SK-N-SH treated with all-trans-retinoic acid at 6 μM for 48 hours (cell line): ENCODE results near the gene SLC22A14.
"Not testable (repeated sequence)": the region's sequence is repeated elsewhere in the genome, so short reads cannot be mapped to it uniquely, and the experiment has no call there.

Experiments used
- ARNTL ChIP-seq: fragments of 450-650 bp; formaldehyde crosslinking; IDR thresholded peaks from 2 replicates; pipeline ENCODE4 v1.5.0; 2020; ENCODE audit warnings: low read depth, mild to moderate bottlenecking, moderate library complexity, borderline replicate concordance
- CSDC2 ChIP-seq: fragments of 250-450 bp; sonication (Bioruptor Pico); IDR thresholded peaks from 2 replicates; pipeline ENCODE4 v1.5.0; 2020; ENCODE audit warnings: mild to moderate bottlenecking, moderate library complexity
- ESRRG ChIP-seq: fragments of 250-450 bp; sonication (Bioruptor Pico); IDR thresholded peaks from 2 replicates; pipeline ENCODE4 v1.6.1; 2021; ENCODE audit warnings: mild to moderate bottlenecking
- OSR1 ChIP-seq: fragments of 250-450 bp; sonication (Bioruptor Pico); IDR thresholded peaks from 2 replicates; pipeline ENCODE4 v1.8.0; 2022; ENCODE audit warnings: moderate library complexity, mild to moderate bottlenecking, inconsistent platforms
- SNAI2 ChIP-seq: fragments of 250-450 bp; sonication (Bioruptor Pico); IDR thresholded peaks from 2 replicates; pipeline ENCODE4 v1.5.0; 2020; ENCODE audit warnings: mild to moderate bottlenecking, moderate library complexity
- TCF4 ChIP-seq: fragments of 250-450 bp; sonication (Bioruptor Pico); IDR thresholded peaks from 2 replicates; pipeline ENCODE4 v1.8.0; 2021; ENCODE audit warnings: mild to moderate bottlenecking, moderate library complexity, borderline replicate concordance
- ZFP3 ChIP-seq: fragments of 250-450 bp; sonication (Bioruptor Pico); IDR thresholded peaks from 2 replicates; pipeline ENCODE4 v1.5.0; 2020; ENCODE audit warnings: mild to moderate bottlenecking, moderate library complexity
- TF ChIP-seq, protein P1 (sequence below): fragments of 250-450 bp; sonication (Bioruptor Pico); IDR thresholded peaks from 2 replicates; pipeline ENCODE4 v1.5.1; 2021; ENCODE audit warnings: mild to moderate bottlenecking, moderate library complexity
- TF ChIP-seq, protein P2 (sequence below): fragments of 250-450 bp; sonication (Bioruptor Pico); IDR thresholded peaks from 2 replicates; pipeline ENCODE4 v1.8.0; 2020; ENCODE audit warnings: mild to moderate bottlenecking, moderate library complexity, borderline replicate concordance

DNA sequence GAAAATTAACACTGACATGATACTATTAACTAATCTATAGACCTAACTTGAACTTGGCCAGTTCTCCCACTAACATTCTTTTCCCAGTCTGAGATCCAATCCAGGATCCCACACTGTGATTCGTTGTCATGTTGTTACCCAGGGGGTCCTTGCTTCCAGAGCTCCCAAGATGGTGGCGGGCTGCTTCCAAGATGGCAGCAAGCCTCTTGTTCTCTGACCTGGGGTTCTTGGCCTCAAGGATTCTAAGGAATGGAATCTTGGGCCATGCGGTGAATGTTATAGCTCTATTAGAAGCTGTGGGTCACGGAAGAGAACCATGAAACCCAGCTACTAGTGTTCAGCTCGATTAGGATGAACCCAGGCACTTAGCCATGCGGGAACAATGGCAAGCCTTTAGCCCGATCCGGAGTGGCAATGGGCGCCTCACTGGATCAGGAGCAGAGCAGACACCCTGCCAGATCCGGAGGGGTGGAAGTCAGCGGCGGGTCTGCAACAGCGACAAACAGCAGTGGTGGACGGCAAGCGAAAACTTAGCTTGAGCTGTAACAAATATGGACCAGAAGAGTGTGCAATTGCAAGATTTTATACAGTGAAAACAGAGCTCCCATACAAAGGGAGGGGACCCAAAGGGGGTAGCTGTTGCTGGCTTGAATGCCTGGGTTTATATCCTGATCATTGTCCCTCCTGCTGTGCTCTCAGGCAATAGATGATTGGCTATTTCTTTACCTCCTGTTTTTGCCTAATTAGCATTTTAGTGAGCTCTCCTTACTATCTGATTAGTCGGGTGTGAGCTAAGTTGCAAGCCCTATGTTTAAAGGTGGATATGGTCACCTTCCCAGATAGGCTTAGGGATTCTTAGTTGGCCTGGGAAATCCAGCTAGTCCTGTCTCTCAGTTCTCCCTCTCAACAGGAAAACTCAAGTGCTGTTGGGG lies 7.5 kb downstream of the SLC22A14 start:
- not testable (repeated sequence) for TF ChIP-seq ZFP3 (CRISPR knock-in tag); TCF4 (CRISPR knock-in tag); SNAI2 (CRISPR knock-in tag); ESRRG; ARNTL (CRISPR knock-in tag); CSDC2; OSR1 (CRISPR knock-in tag)
- TF ChIP-seq, protein P1, sequence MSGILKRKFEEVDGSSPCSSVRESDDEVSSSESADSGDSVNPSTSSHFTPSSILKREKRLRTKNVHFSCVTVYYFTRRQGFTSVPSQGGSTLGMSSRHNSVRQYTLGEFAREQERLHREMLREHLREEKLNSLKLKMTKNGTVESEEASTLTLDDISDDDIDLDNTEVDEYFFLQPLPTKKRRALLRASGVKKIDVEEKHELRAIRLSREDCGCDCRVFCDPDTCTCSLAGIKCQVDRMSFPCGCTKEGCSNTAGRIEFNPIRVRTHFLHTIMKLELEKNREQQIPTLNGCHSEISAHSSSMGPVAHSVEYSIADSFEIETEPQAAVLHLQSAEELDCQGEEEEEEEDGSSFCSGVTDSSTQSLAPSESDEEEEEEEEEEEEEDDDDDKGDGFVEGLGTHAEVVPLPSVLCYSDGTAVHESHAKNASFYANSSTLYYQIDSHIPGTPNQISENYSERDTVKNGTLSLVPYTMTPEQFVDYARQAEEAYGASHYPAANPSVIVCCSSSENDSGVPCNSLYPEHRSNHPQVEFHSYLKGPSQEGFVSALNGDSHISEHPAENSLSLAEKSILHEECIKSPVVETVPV (CRISPR knock-in tag) = not testable (repeated sequence)
- TF ChIP-seq, protein P2, sequence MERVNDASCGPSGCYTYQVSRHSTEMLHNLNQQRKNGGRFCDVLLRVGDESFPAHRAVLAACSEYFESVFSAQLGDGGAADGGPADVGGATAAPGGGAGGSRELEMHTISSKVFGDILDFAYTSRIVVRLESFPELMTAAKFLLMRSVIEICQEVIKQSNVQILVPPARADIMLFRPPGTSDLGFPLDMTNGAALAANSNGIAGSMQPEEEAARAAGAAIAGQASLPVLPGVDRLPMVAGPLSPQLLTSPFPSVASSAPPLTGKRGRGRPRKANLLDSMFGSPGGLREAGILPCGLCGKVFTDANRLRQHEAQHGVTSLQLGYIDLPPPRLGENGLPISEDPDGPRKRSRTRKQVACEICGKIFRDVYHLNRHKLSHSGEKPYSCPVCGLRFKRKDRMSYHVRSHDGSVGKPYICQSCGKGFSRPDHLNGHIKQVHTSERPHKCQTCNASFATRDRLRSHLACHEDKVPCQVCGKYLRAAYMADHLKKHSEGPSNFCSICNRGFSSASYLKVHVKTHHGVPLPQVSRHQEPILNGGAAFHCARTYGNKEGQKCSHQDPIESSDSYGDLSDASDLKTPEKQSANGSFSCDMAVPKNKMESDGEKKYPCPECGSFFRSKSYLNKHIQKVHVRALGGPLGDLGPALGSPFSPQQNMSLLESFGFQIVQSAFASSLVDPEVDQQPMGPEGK = not testable (repeated sequence)
